ENCODE results near the gene VPS16.
"Not testable (repeated sequence)": the region's sequence is repeated elsewhere in the genome, so short reads cannot be mapped to it uniquely, and the experiment has no call there.

Gene VPS16

GRCh38 chr20:2872459-2873009 is 32.0 kb downstream of the VPS16 start:
- peak; percentile 88 for DNase-seq

- peak; percentile 96 for DNase-seq
These were observed 32.6 kb downstream of the VPS16 start, which contains the start of gene PTPRA for GRCh38 chr20:2873010-2873746. PTPRA (plus strand) TSS chr20:2873481; CDS start chr20:2964278, 90,797 bp downstream.

- peak; percentile 64 for DNase-seq
These were observed 33.1 kb downstream of the VPS16 start for GRCh38 chr20:2873747-2874041.

- peak; percentile 21 for DNase-seq
These were observed 33.9 kb downstream of the VPS16 start for GRCh38 chr20:2874456-2874855.

GRCh38 chr20:2875690-2876203 is 35.2 kb downstream of the VPS16 start:
- DNase-seq = no peak

GRCh38 chr20:2878515-2878914 is 38.0 kb downstream of the VPS16 start:
- no peak for DNase-seq

- no peak for DNase-seq
These were observed 38.6 kb downstream of the VPS16 start for GRCh38 chr20:2879146-2879545.

- no peak for DNase-seq
These were observed 40.1 kb downstream of the VPS16 start for GRCh38 chr20:2880650-2881049.

GRCh38 chr20:2883726-2884637 is 43.4 kb downstream of the VPS16 start:
- no peak for DNase-seq

GRCh38 chr20:2887715-2888114 is 47.2 kb downstream of the VPS16 start:
- no peak for DNase-seq

- DNase-seq = no peak
These were observed 47.8 kb downstream of the VPS16 start for GRCh38 chr20:2888224-2888955.

- no peak for DNase-seq
These were observed 48.7 kb downstream of the VPS16 start for GRCh38 chr20:2889209-2889608.

- DNase-seq = no peak
These were observed 49.3 kb downstream of the VPS16 start for GRCh38 chr20:2889797-2890196.

GRCh38 chr20:2890742-2891141 is 50.2 kb downstream of the VPS16 start:
- DNase-seq = no peak

- DNase-seq = no peak
These were observed 50.8 kb downstream of the VPS16 start for GRCh38 chr20:2891343-2891742.

- DNase-seq = no peak
These were observed 51.8 kb downstream of the VPS16 start for GRCh38 chr20:2892376-2892775.

GRCh38 chr20:2894221-2894620 is 53.7 kb downstream of the VPS16 start:
- DNase-seq = no peak

- DNase-seq = not testable (repeated sequence)
These were observed 54.6 kb downstream of the VPS16 start for GRCh38 chr20:2895154-2895553.

GRCh38 chr20:2899243-2899642 is 58.7 kb downstream of the VPS16 start:
- DNase-seq = no peak

GRCh38 chr20:2900845-2901592 is 60.5 kb downstream of the VPS16 start:
- DNase-seq = no peak

GRCh38 chr20:2902291-2902690 is 61.7 kb downstream of the VPS16 start:
- no peak for DNase-seq

- no peak for DNase-seq
These were observed 62.3 kb downstream of the VPS16 start for GRCh38 chr20:2902818-2903217.

Measured in retina (tissue), 1 donor.